H1 (cell line): ENCODE data around the gene KRT78.

Source experiments
- BACH1 ChIP-seq: IDR thresholded peaks from 2 replicates; pipeline ENCODE4 v1.6.1; 2012; ENCODE audit warnings: low read length, improper control_type of control experiment
- CTCF ChIP-seq, 3 experiments: IDR thresholded peaks; 1 replicate in 2 of 3; 2 replicates in 1 of 3; pipeline versions ENCODE4 v1.5.1 to v1.6.1; 2011; ENCODE audit warnings: low read length in 3 of 3, mild to moderate bottlenecking in 3 of 3, inconsistent platforms in 2 of 3, low read depth in 1 of 3, moderate library complexity in 1 of 3; ENCODE audit not compliant: insufficient read depth in 1 of 3; ENCODE audit errors: control extremely low read depth in 1 of 3
- JUND ChIP-seq: IDR thresholded peaks from 2 replicates; pipeline ENCODE4 v1.6.1; 2011; ENCODE audit warnings: mild to moderate bottlenecking, improper control_type of control experiment, low read length
- MAX ChIP-seq: IDR thresholded peaks from 2 replicates; pipeline ENCODE4 v1.6.1; 2012; ENCODE audit warnings: inconsistent platforms
- POLR2A ChIP-seq, 2 experiments: IDR thresholded peaks; 1 replicate in 1 of 2; 2 replicates in 1 of 2; pipeline ENCODE4 v1.6.1; 2011; ENCODE audit warnings: low read depth in 2 of 2, low read length in 2 of 2, mild to moderate bottlenecking in 2 of 2; ENCODE audit errors: control extremely low read depth in 1 of 2
- POLR2AphosphoS5 ChIP-seq: IDR thresholded peaks from 2 replicates; pipeline ENCODE4 v1.6.1; 2011; ENCODE audit warnings: low read depth, low read length
- ZNF274 ChIP-seq: IDR thresholded peaks from 2 replicates; pipeline ENCODE4 v1.7.0; 2012; ENCODE audit warnings: low read length, borderline replicate concordance; ENCODE audit errors: extremely low read depth

- TF ChIP-seq CTCF (IDR thresholded peaks at IDR 0.05; ENCODE audit: control extremely low read depth in 1 of 3, insufficient read depth in 1 of 3, low read depth in 1 of 3, low read length in 3 of 3) = no peak
- TF ChIP-seq POLR2A (IDR thresholded peaks at IDR 0.05; ENCODE audit: control extremely low read depth in 1 of 2, low read depth in 2 of 2, low read length in 2 of 2) = no peak
- TF ChIP-seq POLR2AphosphoS5 = no peak
- no peak for TF ChIP-seq ZNF274
- 0 out of 2 replicates have a peak, but pooled peaks have one; percentile 32 for TF ChIP-seq MAX
- TF ChIP-seq BACH1 = no peak
- TF ChIP-seq JUND = no peak
Observed at GRCh38 chr12:52826611-52827498, 21.9 kb downstream of the KRT78 start.
